HG03342 (cell line): ENCODE results near the gene CDK14.

Experiments
- ATAC-seq: cut with Tn5 transposase; IDR thresholded peaks from one replicate; pipeline ENCODE4 v1.9.1; 2021; ENCODE audit warnings: mild to moderate bottlenecking, moderate library complexity; ENCODE audit not compliant: unreplicated experiment

Gene CDK14

GRCh38 chr7:91082852-91083495 is 486.9 kb downstream of the CDK14 start:
- no peak for ATAC-seq

GRCh38 chr7:91083855-91084644 is 487.9 kb downstream of the CDK14 start:
- no peak for ATAC-seq

DNA sequence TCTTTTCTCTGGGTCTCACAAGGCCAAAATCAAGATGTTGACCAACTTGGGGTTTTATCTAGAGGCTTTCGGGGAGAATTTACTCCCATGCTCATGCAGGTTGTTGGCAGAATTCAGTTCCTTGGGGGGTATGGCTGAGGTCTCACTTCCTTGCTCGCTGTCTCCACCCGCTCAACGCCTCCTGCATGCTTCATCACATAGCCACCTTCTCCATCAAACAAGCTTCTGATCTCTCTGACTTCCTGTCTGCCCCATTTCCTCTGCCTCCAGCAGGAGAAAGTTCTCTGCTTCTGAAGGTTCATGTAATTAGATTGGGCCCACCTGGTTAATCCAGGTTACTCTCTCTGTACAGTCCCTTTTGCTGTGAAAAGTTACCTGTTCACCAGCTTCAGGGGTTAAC is 489.1 kb downstream of the CDK14 start:
- no peak for ATAC-seq

DNA sequence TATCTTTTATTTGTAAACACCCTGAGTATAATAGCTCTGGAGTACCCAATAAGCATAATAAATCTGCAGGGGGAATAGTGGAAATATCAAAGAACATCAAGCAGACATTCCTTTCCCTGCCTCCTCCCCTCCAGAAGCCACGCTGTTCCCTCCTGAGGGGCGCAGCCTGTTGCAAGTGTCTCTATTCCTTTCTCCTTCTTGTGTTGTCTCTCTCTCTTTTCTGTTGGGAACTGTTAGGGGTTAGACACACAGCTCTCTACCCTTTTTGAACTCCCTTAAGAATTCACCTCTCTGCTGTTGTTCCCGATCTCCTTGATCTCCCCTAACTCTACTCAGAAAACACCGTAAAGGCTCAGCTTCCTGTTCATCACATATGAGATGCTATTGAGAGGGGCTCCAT is 490.1 kb downstream of the CDK14 start:
- ATAC-seq: no peak

GRCh38 chr7:91088156-91088555 is 492.0 kb downstream of the CDK14 start:
- ATAC-seq: no peak

DNA sequence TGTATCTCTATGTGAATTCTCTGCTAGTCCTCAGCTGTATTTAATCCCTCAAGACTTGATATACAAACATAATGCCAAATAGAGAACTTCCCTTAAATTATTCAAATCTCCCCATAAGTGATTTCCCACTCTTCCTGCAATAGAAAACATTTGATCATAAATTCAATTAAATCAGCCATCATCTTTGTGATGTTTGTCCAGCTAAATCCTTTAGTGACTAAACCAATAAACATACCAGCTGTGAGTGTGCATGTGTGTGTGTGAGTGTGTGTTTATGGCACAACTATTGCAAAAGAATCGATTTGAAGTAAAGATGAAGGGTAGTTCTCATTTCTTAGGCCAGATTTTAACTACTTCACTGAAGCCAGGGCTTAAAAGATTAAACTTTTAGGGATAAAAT is 492.6 kb downstream of the CDK14 start:
- ATAC-seq: no peak

- peak; percentile 84 for ATAC-seq
Measured at GRCh38 chr7:91089382-91089963, 493.4 kb downstream of the CDK14 start.

DNA sequence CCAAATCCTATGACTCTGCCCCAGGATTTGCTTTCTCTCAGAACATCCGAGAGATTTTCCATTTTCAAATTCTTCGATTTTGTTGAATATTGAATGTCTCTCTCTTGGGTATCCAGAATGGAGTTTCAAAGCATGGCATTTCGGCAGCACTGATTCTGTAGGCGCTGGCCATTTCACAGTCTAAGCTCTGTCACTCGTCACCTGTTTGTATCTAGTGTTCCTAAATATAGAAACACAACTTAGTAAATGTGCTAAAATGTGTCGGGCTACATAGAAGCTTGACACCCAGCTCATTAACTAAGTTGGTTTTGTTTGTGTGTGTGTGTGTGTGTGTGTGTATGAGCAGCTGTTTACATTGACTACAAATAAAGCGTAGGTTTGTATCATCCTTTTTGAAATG is 494.6 kb downstream of the CDK14 start:
- ATAC-seq: no peak

DNA sequence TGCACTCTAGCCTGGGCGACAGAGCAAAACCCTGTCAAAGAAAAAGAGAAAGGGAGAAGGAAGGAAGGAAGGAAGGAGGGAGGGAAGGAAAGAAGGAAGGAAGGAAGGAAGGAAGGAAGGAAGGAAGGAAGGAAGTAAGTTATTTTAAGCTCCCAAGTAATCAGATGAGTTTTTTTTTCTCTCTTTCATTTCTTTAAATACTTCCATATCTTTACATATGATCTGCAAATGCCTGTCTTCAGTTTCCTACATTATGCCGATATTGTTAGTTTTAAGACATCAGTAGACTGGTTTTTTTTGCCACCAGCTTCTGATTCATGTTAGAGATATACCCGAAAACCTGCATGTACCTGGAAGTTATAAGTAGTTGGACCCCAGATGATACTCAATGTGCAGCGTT is 495.5 kb downstream of the CDK14 start:
- no peak for ATAC-seq

- no peak for ATAC-seq
Measured at GRCh38 chr7:91093181-91093580, 497.1 kb downstream of the CDK14 start.

DNA sequence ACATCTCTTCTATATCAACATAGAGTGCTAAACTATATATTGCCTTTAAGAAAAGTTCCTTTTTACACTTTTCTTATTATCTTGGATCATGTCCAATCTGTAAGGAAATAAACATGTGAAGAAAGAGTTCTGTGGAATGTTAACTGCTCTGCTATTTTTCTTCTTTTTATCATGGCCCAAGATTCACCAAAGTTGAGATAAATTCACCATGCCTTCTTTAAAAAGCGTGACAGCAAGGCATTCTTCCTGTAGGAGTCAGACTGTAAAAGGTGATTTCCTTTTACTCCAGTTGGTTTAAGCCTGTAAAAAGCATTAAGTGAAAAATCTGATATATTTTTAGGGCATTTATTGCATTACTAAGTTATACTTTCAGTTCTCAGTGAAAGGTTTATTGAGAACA is 502.4 kb downstream of the CDK14 start:
- no peak for ATAC-seq

- ATAC-seq: no peak
Measured at GRCh38 chr7:91103363-91103762, 507.2 kb downstream of the CDK14 start.

DNA sequence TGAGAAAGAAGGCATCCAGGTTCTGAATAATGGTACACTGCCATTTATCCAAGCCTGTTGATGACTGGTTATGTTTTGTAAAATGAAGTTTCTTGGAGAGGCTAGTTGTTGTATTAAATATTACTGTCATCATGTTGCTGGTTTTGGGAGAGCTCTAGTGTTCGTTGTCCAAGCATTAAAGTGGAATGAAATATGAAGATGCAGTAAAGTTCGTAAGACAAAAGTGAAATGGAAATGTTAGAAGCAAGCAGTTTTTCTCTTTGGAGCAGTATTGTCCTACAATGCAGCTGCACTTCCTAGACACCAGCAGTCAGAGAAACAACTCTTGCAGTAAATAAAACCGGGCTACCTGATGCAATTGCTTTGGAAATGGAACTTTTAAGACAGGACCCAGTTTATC is 511.3 kb downstream of the CDK14 start:
- ATAC-seq: no peak

DNA sequence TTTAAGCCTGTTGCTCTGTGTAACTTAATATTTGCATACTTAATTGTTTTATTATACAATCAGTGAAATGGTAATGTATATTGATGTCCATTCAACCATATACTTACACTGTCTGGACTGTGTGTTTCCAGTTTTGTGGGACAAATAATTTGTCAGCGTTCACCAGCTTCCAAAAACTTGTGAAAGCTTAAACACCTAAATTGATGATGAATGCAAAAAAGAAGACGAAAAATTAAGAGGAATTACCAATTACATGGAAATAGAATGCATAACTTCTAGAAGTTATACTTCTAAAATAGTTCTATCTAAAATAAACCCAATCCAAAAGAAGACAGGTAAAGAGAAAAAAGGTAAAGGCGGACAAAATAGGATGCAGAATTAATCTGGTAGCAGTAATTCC is 513.1 kb downstream of the CDK14 start:
- no peak for ATAC-seq

- ATAC-seq: no peak
Measured at GRCh38 chr7:91112902-91113341, 516.8 kb downstream of the CDK14 start.

- no peak for ATAC-seq
Measured at GRCh38 chr7:91114232-91114631, 518.1 kb downstream of the CDK14 start.

GRCh38 chr7:91126762-91127161 is 530.6 kb downstream of the CDK14 start:
- ATAC-seq: no peak

- ATAC-seq: no peak
Measured at GRCh38 chr7:91127325-91127724, 531.2 kb downstream of the CDK14 start.

- no peak for ATAC-seq
Measured at GRCh38 chr7:91127959-91128358, 531.8 kb downstream of the CDK14 start.

GRCh38 chr7:91128683-91129348 is 532.7 kb downstream of the CDK14 start:
- ATAC-seq: no peak

- ATAC-seq: no peak
Measured at GRCh38 chr7:91135300-91135699, 539.2 kb downstream of the CDK14 start.
